ENCODE results near the gene C9orf85.

C9orf85 gene

DNA sequence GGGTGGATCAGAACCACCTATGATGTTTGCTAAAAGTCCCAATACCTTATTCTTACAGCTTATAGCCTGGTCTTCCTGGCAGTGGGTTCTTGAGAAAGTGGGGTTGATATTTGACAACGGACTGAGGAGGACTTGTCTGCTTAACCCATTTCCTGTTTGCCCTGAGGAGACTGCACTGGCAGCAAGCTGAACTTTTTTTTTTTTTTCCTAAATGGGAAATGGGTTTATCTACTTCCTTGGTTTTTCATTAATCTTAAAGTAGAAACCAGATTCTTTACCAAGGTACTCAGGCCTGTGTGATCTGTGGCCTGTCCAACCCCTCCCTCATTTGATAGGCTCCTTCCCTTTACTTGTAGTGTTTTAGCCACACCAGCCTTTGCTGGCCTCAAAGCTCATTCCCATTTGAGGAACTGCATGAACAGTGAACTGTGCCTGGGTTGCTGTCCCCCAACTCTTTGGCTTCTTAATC, 101.9 kb downstream of the C9orf85 start:
- no peak for DNase-seq

DNA sequence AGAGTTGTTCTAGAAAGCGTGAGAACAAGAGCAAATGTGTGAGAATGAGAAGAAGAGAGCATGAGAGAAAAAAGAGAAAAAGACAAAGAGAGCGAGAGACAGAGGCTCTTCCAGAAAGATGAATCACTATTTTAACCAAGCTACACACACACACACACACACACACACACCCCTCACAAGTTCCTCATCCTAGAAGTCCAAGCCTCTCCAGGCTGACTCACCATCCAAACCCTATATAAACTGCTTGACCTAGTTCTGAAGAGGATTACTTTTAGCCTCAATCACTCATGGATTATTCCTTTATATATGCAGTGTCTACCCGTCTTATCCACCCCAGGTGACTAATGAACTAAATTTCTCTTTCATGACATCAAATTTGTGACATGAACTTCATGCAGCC, 111.4 kb downstream of the C9orf85 start:
- no peak for DNase-seq
